NCI-H446 treated with DMSO at 0.1 percent for 48 hours (cell line): ENCODE results near the gene CCDC154.
"Not testable (repeated sequence)": the region's sequence is repeated elsewhere in the genome, so short reads cannot be mapped to it uniquely, and the experiment has no call there.

ENCODE experiments used
- DNase-seq: peaks from one replicate; lab custom pipeline; 2025; lab: John Stamatoyannopoulos, UW

Gene CCDC154

GRCh38 chr16:1454561-1454960 is 10.2 kb upstream of the CCDC154 start:
- DNase-seq = no peak

- no peak for DNase-seq
Measured at GRCh38 chr16:1453316-1453715, 9.0 kb upstream of the CCDC154 start.

GRCh38 chr16:1452530-1452929 is 8.2 kb upstream of the CCDC154 start:
- no peak for DNase-seq

GRCh38 chr16:1451702-1452392 is 7.5 kb upstream of the CCDC154 start:
- no peak for DNase-seq

GRCh38 chr16:1450841-1451240 is 6.5 kb upstream of the CCDC154 start:
- DNase-seq = no peak

GRCh38 chr16:1450218-1450617 is 5.9 kb upstream of the CCDC154 start:
- DNase-seq = no peak

GRCh38 chr16:1449201-1449788 is 4.9 kb upstream of the CCDC154 start:
- DNase-seq = no peak

- DNase-seq = no peak
Measured at GRCh38 chr16:1448536-1449116, 4.3 kb upstream of the CCDC154 start.

GRCh38 chr16:1447965-1448364 is 3.6 kb upstream of the CCDC154 start:
- DNase-seq = no peak

- no peak for DNase-seq
Measured at GRCh38 chr16:1446296-1447080, 2.1 kb upstream of the CCDC154 start.

GRCh38 chr16:1445518-1446203 is 1.3 kb upstream of the CCDC154 start:
- no peak for DNase-seq

GRCh38 chr16:1444730-1445517 is 568 bp upstream of the CCDC154 start:
- DNase-seq = no peak

- no peak for DNase-seq
Measured at GRCh38 chr16:1443403-1443973, 868 bp downstream of the CCDC154 start.

- DNase-seq = no peak
Measured at GRCh38 chr16:1442697-1443096, 1.7 kb downstream of the CCDC154 start.

GRCh38 chr16:1441391-1441829 is 2.9 kb downstream of the CCDC154 start:
- DNase-seq = no peak

- not testable (repeated sequence) for DNase-seq
Measured at GRCh38 chr16:1439699-1440074, 4.7 kb downstream of the CCDC154 start.

GRCh38 chr16:1439058-1439698 is 5.2 kb downstream of the CCDC154 start:
- no peak for DNase-seq

- DNase-seq = no peak
Measured at GRCh38 chr16:1438229-1439057, 5.9 kb downstream of the CCDC154 start.

GRCh38 chr16:1437606-1438005 is 6.8 kb downstream of the CCDC154 start:
- DNase-seq = no peak
